ENCODE data around the gene CDC42BPA. TPM values are rescaled to one million over a fixed set of nuclear protein-coding genes. Genes with fewer than 3 reads are reported as not detected.
A peak's percentile ranks its signal among the peaks of the same experiment; 100 is the strongest.

CDC42BPA gene
- total and polyA plus RNA-seq, 9 of the 15 experiments (the other 6 are each of a cell fraction or from before 2014, with no cell fraction given) = 8.0 to 77.5 (median 52.1) TPM

DNA sequence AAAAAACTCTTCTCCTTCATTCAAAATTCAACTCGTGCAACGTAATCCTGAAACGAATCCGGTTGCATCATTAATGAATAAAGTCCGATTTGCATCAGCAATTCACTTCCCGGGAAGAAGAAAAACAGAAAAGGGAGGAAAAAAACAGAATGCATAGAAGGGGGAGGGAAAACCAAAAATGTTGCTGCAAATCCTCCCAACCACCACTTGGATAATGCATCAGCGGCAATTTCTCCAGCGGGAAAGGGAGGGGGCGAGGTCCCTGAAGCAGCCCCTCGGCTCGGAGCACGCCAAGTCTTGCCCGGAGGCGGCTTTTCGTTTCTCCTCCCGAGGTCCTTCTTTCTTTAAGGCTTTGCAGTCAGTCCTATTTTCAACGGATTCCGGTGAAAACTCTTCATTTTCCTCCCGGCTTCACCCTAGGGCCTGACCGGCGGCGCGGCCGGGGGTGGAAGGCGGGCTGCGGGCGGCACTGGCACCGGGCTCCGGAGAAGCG lies 723 bp downstream of the CDC42BPA start (continued):
- TF ChIP-seq, protein P1, sequence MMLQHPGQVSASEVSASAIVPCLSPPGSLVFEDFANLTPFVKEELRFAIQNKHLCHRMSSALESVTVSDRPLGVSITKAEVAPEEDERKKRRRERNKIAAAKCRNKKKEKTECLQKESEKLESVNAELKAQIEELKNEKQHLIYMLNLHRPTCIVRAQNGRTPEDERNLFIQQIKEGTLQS (IDR thresholded peaks at IDR 0.05) = peak; percentile 90
- TF ChIP-seq, protein P1 (CRISPR knock-in tag; conservative IDR thresholded peaks at IDR 0.05) = no peak
- TF ChIP-seq, protein P2, sequence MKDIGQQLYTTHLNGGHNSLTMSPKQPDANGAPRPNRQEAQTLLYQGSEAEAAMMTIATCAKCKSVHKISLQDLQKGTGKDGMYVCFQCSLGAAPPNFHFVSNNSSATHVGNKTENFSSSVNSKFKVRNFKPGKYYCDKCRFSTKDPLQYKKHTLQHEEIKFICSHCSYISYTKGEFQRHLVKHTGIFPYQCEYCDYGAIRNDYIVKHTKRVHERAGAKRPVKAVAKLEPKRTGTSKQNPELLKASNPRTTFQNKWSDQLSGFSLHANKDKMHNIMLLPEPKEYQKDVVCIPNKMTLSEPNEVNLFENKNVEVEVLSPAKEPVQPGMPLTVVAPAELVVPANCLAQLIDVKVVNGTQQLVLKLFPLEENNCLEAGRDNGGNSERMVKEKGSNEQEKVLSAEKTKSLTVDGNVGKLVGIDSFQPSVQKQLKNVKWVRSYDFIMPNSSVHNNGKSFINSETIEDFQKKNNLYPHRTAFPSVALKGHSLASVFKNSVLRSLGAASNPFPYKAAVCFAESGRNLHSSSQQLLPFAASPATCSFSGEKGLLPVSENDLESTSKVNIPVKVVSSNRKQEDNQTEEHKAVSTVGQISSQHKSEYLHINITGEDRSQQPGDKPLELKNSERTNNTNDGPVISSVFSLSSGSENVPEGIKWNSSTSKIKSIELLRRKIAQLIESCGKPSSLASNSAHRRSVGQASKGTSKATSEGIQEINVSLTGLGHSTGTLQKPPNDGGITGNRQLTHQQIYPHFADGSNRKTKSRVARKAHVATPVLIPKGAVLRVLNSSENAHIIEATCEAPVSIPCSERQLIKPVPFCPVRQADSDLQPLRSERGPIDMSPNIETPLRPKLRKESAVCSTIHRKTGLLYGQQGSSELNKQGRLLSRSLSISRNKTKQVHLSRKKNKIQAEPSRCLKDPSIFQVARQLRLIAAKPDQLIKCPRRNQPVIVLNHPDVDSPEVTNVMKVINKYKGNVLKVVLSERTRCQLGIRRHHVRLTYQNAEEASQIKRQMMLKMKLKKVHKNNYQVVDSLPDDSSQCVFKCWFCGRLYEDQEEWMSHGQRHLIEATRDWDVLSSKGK (CRISPR knock-in tag; IDR thresholded peaks at IDR 0.05) = no peak
- TF ChIP-seq ZNF639 (CRISPR knock-in tag; conservative IDR thresholded peaks at IDR 0.05 in 1 of 2, IDR thresholded peaks at IDR 0.05 in 1 of 2) (0 out of 4 replicates have a peak, but pooled peaks of 1 of the 2 experiments have one; percentile 11), PURB (CRISPR knock-in tag; IDR thresholded peaks at IDR 0.05; ENCODE audit: low read depth) (no peak), RBBP5 (IDR thresholded peaks at IDR 0.05; ENCODE audit: borderline replicate concordance, insufficient read depth, low read length, poor library complexity, severe bottlenecking) (peak; percentile 69), KDM5B (IDR thresholded peaks at IDR 0.05; ENCODE audit: insufficient replicate concordance, low read depth, low read length) (peak; percentile 57), ZNF589 (CRISPR knock-in tag; IDR thresholded peaks at IDR 0.05; ENCODE audit: low read depth) (peak; percentile 67; the same call in 1 of the 2 replicates), TAF9B (IDR thresholded peaks at IDR 0.05; ENCODE audit: partially characterized antibody) (peak; percentile 28), ZSCAN32 (CRISPR knock-in tag; IDR thresholded peaks at IDR 0.05) (0 out of 2 replicates have a peak, but pooled peaks have one; percentile 19), ASH1L (IDR thresholded peaks at IDR 0.05; ENCODE audit: borderline replicate concordance, low read depth, partially characterized antibody) (peak; percentile 31), THRB (CRISPR knock-in tag; conservative IDR thresholded peaks at IDR 0.05) (0 out of 2 replicates have a peak, but pooled peaks have one; percentile 43), ZBTB33 (CRISPR knock-in tag; IDR thresholded peaks at IDR 0.05) (no peak), BRD4 (IDR thresholded peaks at IDR 0.05) (peak; percentile 72; the same call in 1 of the 2 replicates), RBM22 (IDR thresholded peaks at IDR 0.05; ENCODE audit: low read depth, low read length, poor library complexity, severe bottlenecking) (peak; percentile 32)
